ENCODE results near the gene TGDS.
"Not testable (repeated sequence)": the region's sequence is repeated elsewhere in the genome, so short reads cannot be mapped to it uniquely, and the experiment has no call there.

TGDS gene, protein sequence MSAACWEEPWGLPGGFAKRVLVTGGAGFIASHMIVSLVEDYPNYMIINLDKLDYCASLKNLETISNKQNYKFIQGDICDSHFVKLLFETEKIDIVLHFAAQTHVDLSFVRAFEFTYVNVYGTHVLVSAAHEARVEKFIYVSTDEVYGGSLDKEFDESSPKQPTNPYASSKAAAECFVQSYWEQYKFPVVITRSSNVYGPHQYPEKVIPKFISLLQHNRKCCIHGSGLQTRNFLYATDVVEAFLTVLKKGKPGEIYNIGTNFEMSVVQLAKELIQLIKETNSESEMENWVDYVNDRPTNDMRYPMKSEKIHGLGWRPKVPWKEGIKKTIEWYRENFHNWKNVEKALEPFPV

DNA sequence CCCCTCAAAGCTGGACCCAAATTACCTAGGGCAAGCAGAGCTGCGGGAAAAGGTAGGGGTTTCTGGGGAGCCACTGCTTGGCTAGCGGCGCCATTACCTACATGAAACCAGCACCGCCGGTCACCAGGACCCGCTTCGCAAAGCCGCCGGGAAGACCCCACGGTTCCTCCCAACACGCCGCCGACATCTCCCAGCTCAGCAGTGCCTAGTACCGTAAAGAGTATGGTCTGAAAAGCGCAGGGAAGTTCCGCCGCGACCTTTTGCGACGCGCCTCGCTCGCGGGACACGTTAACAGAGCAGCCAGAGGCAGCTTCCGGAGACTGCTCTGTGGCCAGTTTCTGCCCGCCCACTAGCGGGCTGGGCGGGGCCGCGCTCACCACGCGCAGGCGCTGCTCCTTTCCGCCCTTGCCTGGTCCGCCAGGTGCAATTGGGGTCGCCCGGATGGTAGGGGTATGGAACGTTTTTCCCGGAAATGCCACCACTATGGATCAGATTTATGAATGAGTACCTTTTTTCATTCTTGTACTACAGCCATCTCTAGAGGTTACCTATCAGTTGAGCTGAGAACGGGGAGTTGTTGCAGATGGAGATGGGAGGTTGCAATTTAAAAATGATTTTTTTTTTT is at the start of gene TGDS:
Gene TGDS, minus strand, starts transcription at position 203 of the 625 bp plus-strand sequence. Its CDS starts 16 bp downstream, at position 187.
- peak; percentile 79 to 89 for DNase-seq

DNA sequence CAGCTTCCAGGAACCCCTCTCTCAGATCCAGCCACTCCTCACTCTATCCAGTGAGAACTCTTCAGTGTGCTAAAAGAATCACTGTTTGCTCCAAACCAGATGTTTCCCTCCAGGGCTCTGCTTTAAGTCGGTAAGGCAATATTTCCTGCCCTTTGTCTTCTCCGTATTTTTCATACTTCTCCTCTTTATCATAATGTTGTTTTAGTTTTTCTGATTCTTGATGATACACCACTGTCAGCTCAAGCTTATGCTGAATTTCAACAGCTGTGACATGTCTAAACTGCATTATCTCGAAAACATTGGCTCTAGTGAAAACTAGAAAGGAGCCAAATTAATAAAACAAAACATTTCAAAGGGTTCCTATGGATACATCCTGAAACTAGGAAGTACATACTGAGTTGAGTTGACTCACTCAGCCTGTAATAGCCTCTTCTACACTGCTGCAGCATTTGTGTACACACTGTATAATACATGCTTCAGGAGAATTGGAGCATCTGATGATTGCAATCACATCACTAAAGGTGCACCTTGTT is 45.5 kb upstream of the TGDS start:
- no peak for DNase-seq

DNA sequence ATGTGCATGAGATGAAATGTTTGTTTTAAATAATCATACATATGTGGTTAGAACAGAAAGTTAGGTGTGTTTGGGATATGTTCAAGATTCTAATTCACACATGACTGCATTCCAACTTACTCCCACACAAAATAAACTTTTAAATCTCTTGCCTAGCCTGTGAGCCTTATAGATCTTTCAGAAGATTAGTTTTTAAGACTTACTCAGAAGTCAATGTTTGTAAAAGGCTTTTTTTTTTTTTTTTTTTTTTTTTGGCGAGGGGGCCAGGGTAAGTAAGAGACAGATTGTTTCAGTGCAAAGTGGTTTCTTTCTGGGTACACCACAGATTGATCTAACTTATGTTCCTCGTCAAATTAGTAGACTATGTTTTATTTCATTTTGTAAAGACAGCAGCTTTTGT is 44.8 kb upstream of the TGDS start:
- DNase-seq = no peak

GRCh38 chr13:94637677-94638076 is 41.7 kb upstream of the TGDS start:
- not testable (repeated sequence) for DNase-seq

GRCh38 chr13:94636942-94637578 is 41.1 kb upstream of the TGDS start:
- DNase-seq = no peak

DNA sequence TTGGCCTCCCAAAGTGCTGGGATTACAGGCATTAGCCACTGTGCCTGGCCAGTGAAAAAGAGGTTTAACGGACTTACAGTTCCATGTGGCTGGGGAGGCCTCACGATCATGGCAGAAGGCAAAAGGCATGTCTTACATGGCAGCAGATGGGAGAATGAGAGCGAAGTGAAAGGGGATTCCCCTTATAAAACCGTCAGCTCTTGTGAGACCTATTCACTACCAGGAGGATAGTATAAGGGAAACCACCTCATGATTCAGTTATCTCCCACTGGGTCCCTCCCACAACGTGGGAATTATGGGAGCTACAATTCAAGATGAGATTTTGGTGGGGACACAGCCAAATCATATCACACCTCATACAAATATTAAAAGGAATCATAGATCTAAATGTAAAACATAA is 40.1 kb upstream of the TGDS start:
- not testable (repeated sequence) for DNase-seq

DNA sequence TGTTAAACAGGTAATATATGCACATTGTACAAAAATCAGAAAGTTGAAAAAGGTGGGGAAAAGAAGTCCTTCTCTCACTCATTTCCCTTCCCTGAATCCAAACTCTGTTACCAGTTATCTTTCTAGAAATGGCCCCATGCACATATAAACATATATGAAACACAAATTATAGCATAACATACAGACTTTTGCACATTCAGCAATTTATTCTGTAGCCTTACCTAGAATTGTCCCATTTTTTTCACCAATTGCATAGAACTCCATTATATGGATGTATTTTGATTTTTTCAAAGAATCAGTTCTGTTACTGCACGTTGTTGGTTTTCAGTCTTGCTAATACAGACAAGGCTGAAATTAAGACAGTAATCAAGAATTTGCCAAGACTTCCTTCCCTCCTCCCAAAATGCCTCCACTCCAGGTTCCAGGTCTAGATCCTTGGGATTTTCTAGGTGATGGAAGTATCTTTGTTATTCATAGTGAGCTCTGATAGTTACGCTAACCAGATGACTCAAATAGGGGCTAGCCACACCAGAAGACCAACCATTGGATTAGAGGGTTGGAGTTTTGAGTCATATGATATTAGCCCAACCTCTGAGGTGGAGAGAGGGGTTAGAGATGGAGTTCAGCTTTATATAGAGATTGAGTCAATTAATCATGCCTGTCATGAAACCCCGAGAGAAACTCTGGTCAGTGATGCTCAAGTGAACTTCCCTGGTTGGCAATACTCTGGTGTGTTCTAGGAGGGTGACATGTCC is 36.5 kb upstream of the TGDS start:
- no peak for DNase-seq

GRCh38 chr13:94630858-94631257 is 34.9 kb upstream of the TGDS start:
- no peak for DNase-seq

- no peak for DNase-seq
These were observed 27.4 kb upstream of the TGDS start for GRCh38 chr13:94623316-94623715.

- no peak for DNase-seq
These were observed 26.4 kb upstream of the TGDS start for GRCh38 chr13:94622344-94622743.

DNA sequence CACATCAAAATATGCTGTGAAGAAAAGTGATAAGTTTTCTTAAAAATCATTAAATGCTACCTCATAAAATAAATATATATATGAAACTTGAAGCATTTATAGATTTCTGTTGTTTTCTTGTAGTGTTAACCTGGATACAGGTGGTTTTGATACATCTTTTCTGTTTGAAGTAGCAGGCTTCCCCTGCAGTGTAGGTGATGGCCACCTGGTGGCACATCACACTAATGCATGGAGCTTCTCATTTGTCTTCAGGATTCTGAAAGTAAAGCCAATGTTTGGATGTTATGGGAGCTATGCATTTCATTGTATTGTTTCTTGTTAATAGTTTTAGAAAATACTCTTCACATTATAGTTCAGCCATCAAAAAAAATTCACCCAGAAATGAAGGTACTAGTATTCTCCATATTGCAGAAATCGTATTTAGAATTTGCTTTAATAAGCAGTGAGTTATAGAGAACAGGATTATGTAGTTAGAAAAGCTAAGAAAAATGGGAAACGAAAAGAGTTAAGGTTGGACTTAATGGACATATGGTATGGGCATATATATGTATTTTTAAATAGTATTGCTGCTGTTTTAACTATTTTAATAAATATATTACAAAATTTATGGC is 24.4 kb upstream of the TGDS start:
- no peak for DNase-seq

DNA sequence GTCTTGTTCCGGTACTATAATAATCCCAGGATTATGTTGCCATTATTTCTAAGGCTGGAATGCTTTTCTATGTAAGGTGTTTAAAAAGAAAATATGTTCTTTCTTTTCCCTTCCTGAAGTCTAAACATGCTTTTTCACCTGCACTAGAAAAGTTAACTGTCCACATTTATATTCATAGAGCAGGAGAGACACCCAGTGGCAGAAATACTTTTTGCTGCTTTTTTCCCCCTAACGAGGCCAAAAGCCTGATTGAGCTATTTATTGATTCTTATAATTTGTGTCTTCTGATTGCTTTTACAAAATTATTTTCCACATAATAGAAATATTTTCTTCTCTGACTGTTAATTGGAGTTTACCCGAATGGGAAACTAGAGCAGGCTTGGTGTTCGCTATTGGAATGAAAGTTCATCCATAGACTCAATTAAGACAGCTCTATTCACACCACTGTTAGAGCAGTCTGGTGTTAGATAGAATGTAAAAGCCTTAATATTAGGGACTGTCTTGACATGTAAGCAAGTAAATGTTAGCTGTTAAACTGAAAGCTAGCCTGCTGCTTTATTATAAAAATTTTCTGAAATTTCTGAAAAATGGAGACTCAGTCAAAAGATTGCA is 21.5 kb upstream of the TGDS start:
- DNase-seq = peak; percentile 7 to 78

GRCh38 chr13:94613051-94613450 is 17.1 kb upstream of the TGDS start:
- no peak for DNase-seq

DNA sequence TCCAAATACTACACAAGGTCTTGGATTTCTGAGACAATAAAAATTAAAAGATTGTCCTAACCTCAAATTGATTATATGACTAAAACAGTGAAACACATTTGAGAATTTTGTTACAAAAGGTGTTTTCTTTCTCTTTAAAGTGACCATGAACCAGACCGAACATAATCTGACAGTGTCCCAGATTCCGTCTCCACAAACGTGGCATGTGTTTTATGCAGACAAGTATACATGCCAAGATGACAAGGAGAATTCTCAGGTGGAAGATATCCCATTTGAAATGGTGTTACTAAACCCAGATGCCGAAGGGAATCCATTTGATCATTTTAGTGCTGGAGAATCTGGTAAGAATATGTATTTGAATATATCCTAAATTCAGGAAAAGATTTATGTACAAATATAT is 16.1 kb upstream of the TGDS start:
- no peak for DNase-seq

DNA sequence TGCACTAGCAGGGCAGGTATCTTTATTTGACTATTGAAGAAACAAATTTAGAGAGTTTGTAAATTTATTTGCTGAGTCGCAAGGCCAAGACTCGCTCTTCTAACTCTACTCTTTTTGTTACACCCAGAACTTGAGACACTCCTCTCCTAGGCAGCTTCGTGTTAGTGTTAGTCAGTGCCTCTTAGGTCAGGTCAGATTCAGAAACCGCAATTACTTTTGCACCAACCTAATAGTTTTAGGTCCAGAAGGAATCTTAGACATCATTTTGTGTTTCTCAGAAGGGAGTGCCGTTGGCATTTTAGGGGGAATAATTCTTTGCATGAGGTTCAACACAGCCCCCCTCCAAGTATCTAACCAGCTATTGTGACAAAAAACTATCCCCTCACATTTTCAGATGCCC is 14.5 kb upstream of the TGDS start:
- no peak for DNase-seq

DNA sequence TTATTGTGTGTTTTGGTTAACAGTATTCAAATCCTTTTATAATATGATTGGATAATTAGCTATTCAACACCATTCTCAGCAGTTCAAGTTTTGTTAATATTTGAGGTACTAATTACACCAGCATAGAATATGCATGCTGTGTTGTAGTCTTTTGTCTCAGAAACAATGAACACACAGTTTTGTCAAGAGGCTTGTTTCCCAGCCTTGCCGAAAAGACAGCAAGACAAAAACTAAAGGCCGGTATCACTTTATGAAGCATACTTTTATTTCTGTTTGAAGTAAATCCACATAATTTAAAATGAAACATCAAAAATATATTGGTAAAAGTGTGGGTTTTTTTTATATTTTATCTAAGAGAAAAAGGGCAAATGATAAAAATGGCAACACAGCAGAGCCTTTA is 13.2 kb upstream of the TGDS start:
- DNase-seq = peak in 1 of 2 donors; percentile 63

DNA sequence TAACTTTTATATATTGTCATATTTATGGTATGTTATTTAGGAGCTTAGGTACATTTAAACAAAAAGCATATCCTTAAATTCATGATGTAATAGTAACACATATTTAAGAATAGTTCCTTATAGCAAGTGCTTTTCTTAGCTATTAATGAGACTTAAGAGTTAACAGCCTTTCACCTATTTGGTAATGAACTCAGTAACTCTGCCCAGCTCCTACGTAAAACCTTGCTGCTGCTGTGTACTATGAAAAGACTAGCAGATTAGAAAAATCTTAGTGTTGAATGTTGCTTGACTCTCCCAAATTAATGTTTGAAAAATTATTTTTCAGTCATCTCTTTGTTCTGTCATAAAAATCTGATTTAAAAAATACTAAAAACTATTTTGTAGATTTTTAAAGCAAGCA is 12.6 kb upstream of the TGDS start:
- DNase-seq = peak in 1 of 2 donors; percentile 57

DNA sequence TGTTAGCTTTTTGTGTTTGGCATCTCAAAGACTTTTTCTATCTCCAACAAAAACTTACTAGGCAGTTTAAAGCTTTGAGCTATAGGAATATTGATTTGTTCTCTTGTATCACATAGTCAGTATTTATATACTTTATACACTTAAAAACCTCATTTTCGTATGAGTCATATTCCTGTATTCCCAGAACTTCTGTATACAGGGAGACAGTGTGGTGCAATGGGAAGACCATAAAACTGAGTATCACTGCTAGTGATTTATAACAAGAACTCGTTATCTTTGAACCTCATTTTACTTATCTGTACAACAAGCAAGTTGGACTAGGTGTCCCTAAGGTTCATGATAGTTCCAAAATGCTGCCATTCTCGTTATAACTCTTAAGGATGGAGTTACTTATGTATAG is 12.0 kb upstream of the TGDS start:
- no peak for DNase-seq

GRCh38 chr13:94607056-94607455 is 11.1 kb upstream of the TGDS start:
- no peak for DNase-seq

GRCh38 chr13:94602467-94602866 is 6.5 kb upstream of the TGDS start:
- no peak for DNase-seq

DNA sequence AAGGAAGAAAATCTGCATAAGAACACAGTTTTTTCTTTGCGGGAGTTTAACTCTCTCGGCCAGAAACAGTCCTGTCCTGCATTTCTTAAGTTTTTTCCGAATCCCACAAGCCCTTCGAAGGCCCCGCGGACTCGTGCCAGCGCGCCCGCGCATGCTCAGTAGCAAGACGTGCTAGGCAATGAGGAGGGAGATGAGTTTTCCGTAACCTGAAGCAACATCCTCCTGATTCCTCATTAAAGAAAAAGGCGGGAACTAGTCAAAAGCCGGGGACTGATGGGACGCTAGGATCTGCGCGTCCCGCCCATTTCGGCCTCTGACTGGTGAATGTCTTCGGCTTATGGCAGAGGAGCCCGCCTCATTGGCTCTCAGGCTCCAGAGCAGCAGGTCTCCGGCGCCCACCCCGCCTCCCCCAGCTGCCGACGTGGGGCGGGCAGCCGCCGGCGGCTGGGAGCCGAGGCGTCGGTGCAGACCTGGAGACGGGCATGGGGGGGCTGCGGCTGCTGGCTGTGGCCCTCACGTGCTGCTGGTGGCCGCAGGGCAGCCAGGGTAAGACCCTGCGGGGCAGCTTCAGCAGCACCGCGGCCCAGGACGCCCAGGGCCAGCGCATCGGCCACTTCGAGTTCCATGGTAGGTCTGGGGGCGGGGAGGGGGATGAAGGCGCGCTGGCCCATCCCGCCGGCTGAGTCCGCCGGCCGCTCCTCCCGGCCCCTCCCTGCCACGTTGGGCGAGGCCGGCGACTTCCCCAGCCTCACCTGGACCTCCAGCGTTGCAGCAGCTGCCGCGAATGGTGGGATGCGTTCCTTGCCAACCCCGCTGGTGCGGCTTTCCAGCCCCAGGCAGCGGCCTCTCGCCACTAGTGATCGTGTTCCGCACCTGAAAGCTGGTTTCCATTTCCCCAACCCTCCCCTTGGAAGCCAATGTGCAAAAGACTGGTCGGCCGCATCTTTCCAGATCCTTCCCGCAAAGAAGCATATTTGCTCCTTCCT is 5.8 kb upstream of the TGDS start, which contains the start of gene GPR180:
Gene GPR180, plus strand, starts transcription at position 412 of the 986 bp plus-strand sequence. Its CDS starts 71 bp downstream, at position 483.
- peak; percentile 97 to 99 for DNase-seq

All from hippocampal formation (tissue), 2 donors.